ENCODE data around the gene INPP4B.

DNA sequence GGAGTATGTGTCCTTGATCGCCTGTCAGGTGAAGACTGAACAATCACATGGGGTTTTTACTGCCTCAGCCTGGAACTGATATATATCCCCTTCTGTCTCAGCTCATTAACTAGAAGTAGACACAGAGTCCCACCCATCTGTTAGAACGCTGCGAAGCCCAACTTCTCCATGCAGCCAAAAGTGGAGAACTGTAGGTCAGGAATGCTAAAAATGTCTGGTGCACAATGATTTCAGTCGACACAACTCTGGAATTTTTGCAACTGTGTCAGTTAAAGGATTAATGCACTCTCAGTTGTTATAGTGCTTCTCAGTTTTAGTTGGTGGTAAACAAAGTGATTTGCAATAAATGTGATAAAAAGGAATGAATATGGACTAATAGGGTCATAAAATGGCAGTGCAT, 287.2 kb downstream of the INPP4B start:
- no peak for TF ChIP-seq POLR2A (IDR thresholded peaks at IDR 0.05)
- TF ChIP-seq, protein P1, sequence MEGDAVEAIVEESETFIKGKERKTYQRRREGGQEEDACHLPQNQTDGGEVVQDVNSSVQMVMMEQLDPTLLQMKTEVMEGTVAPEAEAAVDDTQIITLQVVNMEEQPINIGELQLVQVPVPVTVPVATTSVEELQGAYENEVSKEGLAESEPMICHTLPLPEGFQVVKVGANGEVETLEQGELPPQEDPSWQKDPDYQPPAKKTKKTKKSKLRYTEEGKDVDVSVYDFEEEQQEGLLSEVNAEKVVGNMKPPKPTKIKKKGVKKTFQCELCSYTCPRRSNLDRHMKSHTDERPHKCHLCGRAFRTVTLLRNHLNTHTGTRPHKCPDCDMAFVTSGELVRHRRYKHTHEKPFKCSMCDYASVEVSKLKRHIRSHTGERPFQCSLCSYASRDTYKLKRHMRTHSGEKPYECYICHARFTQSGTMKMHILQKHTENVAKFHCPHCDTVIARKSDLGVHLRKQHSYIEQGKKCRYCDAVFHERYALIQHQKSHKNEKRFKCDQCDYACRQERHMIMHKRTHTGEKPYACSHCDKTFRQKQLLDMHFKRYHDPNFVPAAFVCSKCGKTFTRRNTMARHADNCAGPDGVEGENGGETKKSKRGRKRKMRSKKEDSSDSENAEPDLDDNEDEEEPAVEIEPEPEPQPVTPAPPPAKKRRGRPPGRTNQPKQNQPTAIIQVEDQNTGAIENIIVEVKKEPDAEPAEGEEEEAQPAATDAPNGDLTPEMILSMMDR (IDR thresholded peaks at IDR 0.05) = no peak

All from testis (tissue), 2 donors.